HG02870 (cell line): Measurements from ENCODE around the gene MAB21L4.
"Not testable (repeated sequence)": the region's sequence is repeated elsewhere in the genome, so short reads cannot be mapped to it uniquely, and the experiment has no call there.

Experiments used
- ATAC-seq: cut with Tn5 transposase; IDR thresholded peaks from one replicate; pipeline ENCODE4 v1.9.1; 2021; ENCODE audit warnings: mild to moderate bottlenecking, moderate library complexity; ENCODE audit not compliant: unreplicated experiment

Gene MAB21L4

DNA sequence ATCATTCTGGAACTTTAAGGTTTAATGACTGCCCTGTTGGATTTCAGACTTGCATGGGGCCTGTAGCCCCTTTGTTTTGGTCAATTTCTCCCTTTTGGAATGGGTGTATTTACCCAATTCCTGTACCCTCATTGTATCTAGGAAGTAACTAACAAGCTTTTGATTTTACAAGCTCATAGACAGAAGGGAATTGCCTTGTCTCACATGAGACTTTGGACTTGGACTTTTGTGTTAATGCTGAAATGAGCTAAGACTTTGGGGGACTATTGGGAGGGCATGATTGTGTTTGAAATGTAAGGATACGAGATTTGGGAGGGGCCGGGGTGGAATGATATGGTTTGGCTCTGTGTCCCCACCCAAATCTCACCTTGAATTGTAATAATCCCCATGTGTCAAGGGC is 49.6 kb downstream of the MAB21L4 start:
- ATAC-seq: not testable (repeated sequence)

DNA sequence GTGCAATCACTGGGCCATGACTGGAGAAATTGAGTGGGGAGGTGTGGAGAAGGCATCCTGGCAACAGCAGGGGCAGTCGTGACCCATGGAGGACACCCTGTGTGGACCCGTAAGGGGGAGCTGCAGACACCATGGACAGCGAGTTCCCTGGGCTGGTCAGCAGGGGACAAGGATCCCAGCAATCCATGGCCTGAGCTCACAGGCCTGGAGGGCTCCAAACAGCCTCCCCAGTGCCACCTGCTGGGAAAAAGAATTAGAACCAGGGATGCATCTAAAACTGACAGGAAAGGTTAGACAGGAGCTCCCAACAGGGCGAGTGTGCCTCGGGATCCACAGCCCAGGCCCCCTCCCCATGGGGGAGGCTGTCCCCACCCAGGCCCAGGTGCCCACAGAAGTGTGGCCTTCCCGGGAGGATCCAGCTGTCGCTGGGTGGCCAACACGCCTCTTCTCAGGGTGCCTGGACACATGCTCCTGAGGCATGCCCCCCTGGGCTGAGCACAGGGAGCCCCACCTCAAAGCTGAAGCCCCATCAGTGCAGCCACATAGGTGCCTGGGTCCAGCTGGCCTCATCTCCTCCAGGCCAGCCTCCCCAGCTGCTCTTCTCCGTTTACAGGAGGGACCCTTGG is 55.4 kb downstream of the MAB21L4 start:
- ATAC-seq: no peak

GRCh38 chr2:240839152-240840143 is 56.5 kb downstream of the MAB21L4 start:
- no peak for ATAC-seq

GRCh38 chr2:240837621-240838020 is 58.3 kb downstream of the MAB21L4 start:
- ATAC-seq: no peak

DNA sequence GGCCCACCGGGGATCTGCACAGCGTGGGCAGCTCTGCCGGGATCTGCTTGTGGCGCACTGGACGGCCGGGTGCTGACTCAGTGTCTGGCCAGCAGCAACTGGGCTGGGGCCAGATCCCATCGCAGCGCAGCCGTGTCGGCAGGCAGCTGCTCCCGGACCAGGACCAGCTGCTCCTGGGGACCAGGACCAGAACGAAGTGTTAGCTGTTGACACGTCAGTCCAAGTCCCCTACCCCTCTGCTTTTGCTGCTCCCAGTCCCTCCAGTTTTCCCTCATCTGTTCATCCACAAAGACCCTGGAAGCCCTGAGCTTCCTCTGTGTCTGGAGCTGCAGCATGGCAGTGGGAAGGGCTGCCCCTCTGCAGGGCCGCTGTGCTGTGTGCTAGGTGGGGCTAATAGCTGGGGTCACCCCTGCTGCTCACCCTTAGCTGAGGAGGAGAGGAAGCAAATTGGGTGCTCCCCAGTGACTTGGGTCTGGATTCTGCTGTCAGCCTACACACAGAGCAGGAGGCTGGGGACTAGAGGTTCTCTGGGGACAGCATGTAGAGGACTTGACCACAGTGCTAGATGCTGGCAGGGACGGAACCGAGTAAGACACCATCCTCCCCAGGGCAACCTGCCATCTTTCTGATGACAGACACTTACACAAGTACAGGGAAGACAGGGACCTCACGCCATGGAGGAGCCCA is 59.0 kb downstream of the MAB21L4 start:
- no peak for ATAC-seq
